RPMI7951 (cell line): ENCODE data around the gene COMT. TPM values are rescaled to one million over a fixed set of nuclear protein-coding genes. Genes with fewer than 3 reads are reported as not detected.

ENCODE experiments used
- DNase-seq: peaks from one replicate; pipeline ENCODE4 v3.0.0-alpha.2; 2012; ENCODE audit warnings: low read depth
- total RNA-seq: library from RNA; depleted of rRNA; stranded (reverse); fragments of >200 nt; shearing (Covaris generic); gene quantifications from 2 replicates; pipeline ENCODE4 v1.2.3, GENCODE V29; 2014

The COMT gene
- total RNA-seq, 1 experiment from 2014 or later = 125 TPM

GRCh38 chr22:19969141-19969928, 27.8 kb downstream of the COMT start:
- no peak for DNase-seq

- DNase-seq = no peak
Measured at GRCh38 chr22:19970031-19970478, 28.5 kb downstream of the COMT start.

GRCh38 chr22:19970479-19971275, 29.1 kb downstream of the COMT start:
- DNase-seq = peak; percentile 37

GRCh38 chr22:19971276-19972124, 29.9 kb downstream of the COMT start:
- no peak for DNase-seq

GRCh38 chr22:19972251-19972650, 30.7 kb downstream of the COMT start:
- DNase-seq = no peak

GRCh38 chr22:19972652-19973550, 31.3 kb downstream of the COMT start:
- no peak for DNase-seq

- no peak for DNase-seq
Measured at GRCh38 chr22:19973551-19974267, 32.1 kb downstream of the COMT start.

GRCh38 chr22:19974268-19974861, 32.8 kb downstream of the COMT start:
- peak; percentile 46 for DNase-seq

GRCh38 chr22:19974935-19975706, 33.5 kb downstream of the COMT start:
- DNase-seq = no peak

GRCh38 chr22:19975707-19976035, 34.1 kb downstream of the COMT start:
- no peak for DNase-seq

GRCh38 chr22:19976671-19977070, 35.1 kb downstream of the COMT start:
- no peak for DNase-seq

- DNase-seq = no peak
Measured at GRCh38 chr22:19977296-19978243, 36.0 kb downstream of the COMT start.

- DNase-seq = no peak
Measured at GRCh38 chr22:19978748-19979147, 37.2 kb downstream of the COMT start.

- DNase-seq = no peak
Measured at GRCh38 chr22:19979712-19980493, 38.3 kb downstream of the COMT start.

GRCh38 chr22:19980766-19981165, 39.2 kb downstream of the COMT start:
- DNase-seq = no peak

GRCh38 chr22:19981171-19981960, 39.8 kb downstream of the COMT start:
- no peak for DNase-seq
